Stimulated activated effector memory CD8-positive, alpha-beta T cell treated with anti-CD3 and anti-CD28 coated beads, Interleukin-12 subunit alpha, Interleukin-12 subunit beta, amount 100 ng/mL, for 72 hours (primary cell): ENCODE results near the gene WNT2.

Source experiments
- ATAC-seq: fragments of 150-1000 bp; cut with Tn5 transposase; 2 replicates; pipeline ENCODE4 v1.10.0; 2021
- DNase-seq, 2 donors: peaks; one replicate each; pipeline ENCODE4 v3.0.0; 2021 to 2022; ENCODE audit warnings: low spot score in 2 of 2
- H3K27ac Mint-ChIP-seq: one replicate; pipeline ENCODE4 v1.8.0; 2022; ENCODE audit warnings: mild to moderate bottlenecking, mixed read lengths
- H3K36me3 Mint-ChIP-seq: one replicate; pipeline ENCODE4 v1.8.0; 2022; ENCODE audit warnings: mild to moderate bottlenecking, mixed read lengths
- H3K4me1 Mint-ChIP-seq: one replicate; pipeline ENCODE4 v1.8.0; 2022; ENCODE audit warnings: mixed read lengths
- H3K4me3 Mint-ChIP-seq: one replicate; pipeline ENCODE4 v1.8.0; 2022; ENCODE audit warnings: mild to moderate bottlenecking, mixed read lengths
- H3K9me3 Mint-ChIP-seq: one replicate; pipeline ENCODE4 v1.8.0; 2022; ENCODE audit warnings: mixed read lengths

WNT2 gene

GRCh38 chr7:117322741-117323304 lies at the start of gene WNT2:
Gene WNT2, minus strand, starts transcription at chr7:117323058. Its CDS starts 69 bp downstream, at chr7:117322989.
- Mint-ChIP-seq H3K4me3 (no peak within 1 kb of the TSS), H3K4me1 (peaks cover 10% of the 10 kb centered on the region), H3K9me3 (no peaks in the 10 kb centered on the region), H3K27ac (no peak within 1 kb of the TSS), H3K36me3 (no peaks in the 10 kb centered on the region)
- DNase-seq: no peak
- no peak for ATAC-seq

GRCh38 chr7:117372073-117372472 lies 49.2 kb upstream of the WNT2 start:
- ATAC-seq (no peak), DNase-seq (no peak)
- no peaks in the 10 kb centered on the region for H3K9me3 Mint-ChIP-seq
- H3K4me3 Mint-ChIP-seq: no peak overlapping the region
- no peaks in the 10 kb centered on the region for H3K36me3 Mint-ChIP-seq
- no peaks in the 10 kb centered on the region for H3K4me1 Mint-ChIP-seq
- no peak overlapping the region for H3K27ac Mint-ChIP-seq

GRCh38 chr7:117364339-117365080 lies 41.7 kb upstream of the WNT2 start:
- no peak overlapping the region for H3K27ac Mint-ChIP-seq
- H3K9me3 Mint-ChIP-seq: peaks cover 3% of the 10 kb centered on the region
- ATAC-seq: no peak
- no peaks in the 10 kb centered on the region for H3K36me3 Mint-ChIP-seq
- no peaks in the 10 kb centered on the region for H3K4me1 Mint-ChIP-seq
- no peak overlapping the region for H3K4me3 Mint-ChIP-seq
- no peak for DNase-seq

- Mint-ChIP-seq H3K4me3 (no peak overlapping the region), H3K36me3 (no peaks in the 10 kb centered on the region), H3K4me1 (no peaks in the 10 kb centered on the region), H3K9me3 (peaks cover 3% of the 10 kb centered on the region), H3K27ac (no peak overlapping the region)
- no peak for ATAC-seq
- no peak for DNase-seq
Observed at GRCh38 chr7:117362294-117362888, 39.5 kb upstream of the WNT2 start.

- H3K9me3 Mint-ChIP-seq: peaks cover 3% of the 10 kb centered on the region
- DNase-seq (no peak), ATAC-seq (no peak)
- H3K36me3 Mint-ChIP-seq: no peaks in the 10 kb centered on the region
- H3K4me3 Mint-ChIP-seq: no peak overlapping the region
- H3K4me1 Mint-ChIP-seq: no peaks in the 10 kb centered on the region
- no peak overlapping the region for H3K27ac Mint-ChIP-seq
Observed at GRCh38 chr7:117350027-117350426, 27.2 kb upstream of the WNT2 start.

GRCh38 chr7:117349570-117349969 lies 26.7 kb upstream of the WNT2 start:
- no peaks in the 10 kb centered on the region for H3K36me3 Mint-ChIP-seq
- H3K9me3 Mint-ChIP-seq: peaks cover 3% of the 10 kb centered on the region
- no peak overlapping the region for H3K4me3 Mint-ChIP-seq
- no peaks in the 10 kb centered on the region for H3K4me1 Mint-ChIP-seq
- no peak overlapping the region for H3K27ac Mint-ChIP-seq
- DNase-seq: no peak
- no peak for ATAC-seq

GRCh38 chr7:117347962-117348672 lies 25.3 kb upstream of the WNT2 start:
- DNase-seq (no peak), ATAC-seq (no peak)
- no peaks in the 10 kb centered on the region for H3K4me1 Mint-ChIP-seq
- H3K9me3 Mint-ChIP-seq: peaks cover 3% of the 10 kb centered on the region
- H3K27ac Mint-ChIP-seq: no peak overlapping the region
- H3K36me3 Mint-ChIP-seq: no peaks in the 10 kb centered on the region
- no peak overlapping the region for H3K4me3 Mint-ChIP-seq

- Mint-ChIP-seq H3K36me3 (no peaks in the 10 kb centered on the region), H3K9me3 (peaks cover 3% of the 10 kb centered on the region), H3K4me3 (no peak overlapping the region), H3K4me1 (no peaks in the 10 kb centered on the region), H3K27ac (no peak overlapping the region)
- DNase-seq: no peak
- ATAC-seq: no peak
Observed at GRCh38 chr7:117347480-117347879, 24.6 kb upstream of the WNT2 start.

GRCh38 chr7:117346161-117346560 lies 23.3 kb upstream of the WNT2 start:
- ATAC-seq (no peak), DNase-seq (no peak)
- Mint-ChIP-seq H3K36me3 (no peaks in the 10 kb centered on the region), H3K9me3 (peaks cover 5% of the 10 kb centered on the region), H3K4me3 (no peak overlapping the region), H3K4me1 (no peaks in the 10 kb centered on the region), H3K27ac (no peak overlapping the region)

- DNase-seq (no peak), ATAC-seq (no peak)
- Mint-ChIP-seq H3K27ac (no peak overlapping the region), H3K4me1 (no peaks in the 10 kb centered on the region), H3K36me3 (no peaks in the 10 kb centered on the region), H3K4me3 (no peak overlapping the region), H3K9me3 (peaks cover 4% of the 10 kb centered on the region)
Observed at GRCh38 chr7:117338020-117338419, 15.2 kb upstream of the WNT2 start.

GRCh38 chr7:117333168-117333567 lies 10.3 kb upstream of the WNT2 start:
- H3K36me3 Mint-ChIP-seq: no peaks in the 10 kb centered on the region

GRCh38 chr7:117332031-117332430 lies 9.2 kb upstream of the WNT2 start:
- DNase-seq (no peak), ATAC-seq (no peak)
- Mint-ChIP-seq H3K4me1 (no peaks in the 10 kb centered on the region), H3K9me3 (peaks cover 5% of the 10 kb centered on the region), H3K27ac (no peak overlapping the region), H3K36me3 (no peaks in the 10 kb centered on the region), H3K4me3 (no peak overlapping the region)

More at GRCh38 chr7:117333168-117333567, 10.3 kb upstream of the WNT2 start:
- no peak overlapping the region for H3K4me3 Mint-ChIP-seq
- no peak for DNase-seq
- H3K4me1 Mint-ChIP-seq: no peaks in the 10 kb centered on the region
- H3K9me3 Mint-ChIP-seq: peaks cover 5% of the 10 kb centered on the region
- ATAC-seq: no peak
- no peak overlapping the region for H3K27ac Mint-ChIP-seq

- no peak overlapping the region for H3K4me3 Mint-ChIP-seq
- H3K9me3 Mint-ChIP-seq: peaks cover 4% of the 10 kb centered on the region
Observed at GRCh38 chr7:117325836-117326235, 3.0 kb upstream of the WNT2 start.

GRCh38 chr7:117324960-117325359 lies 2.1 kb upstream of the WNT2 start:
- Mint-ChIP-seq H3K27ac (no peak overlapping the region), H3K4me3 (no peak overlapping the region), H3K9me3 (peaks cover 4% of the 10 kb centered on the region), H3K4me1 (peaks cover 10% of the 10 kb centered on the region), H3K36me3 (no peaks in the 10 kb centered on the region)
- ATAC-seq (no peak), DNase-seq (no peak)

More at GRCh38 chr7:117325836-117326235, 3.0 kb upstream of the WNT2 start:
- DNase-seq (no peak), ATAC-seq (no peak)
- Mint-ChIP-seq H3K27ac (no peak overlapping the region), H3K4me1 (peaks cover 10% of the 10 kb centered on the region), H3K36me3 (no peaks in the 10 kb centered on the region)

GRCh38 chr7:117323851-117324711 lies 1.2 kb upstream of the WNT2 start:
- Mint-ChIP-seq H3K27ac (no peak overlapping the region), H3K9me3 (peaks cover 4% of the 10 kb centered on the region), H3K36me3 (no peaks in the 10 kb centered on the region), H3K4me3 (no peak overlapping the region), H3K4me1 (peaks cover 10% of the 10 kb centered on the region)
- ATAC-seq: no peak
- no peak for DNase-seq
